Tibial nerve (tissue), 4 donors: Measurements from ENCODE around the gene CCDC50. TPM values are rescaled to one million over a fixed set of nuclear protein-coding genes. Genes with fewer than 3 reads are reported as not detected.
A peak's percentile ranks its signal among the peaks of the same experiment; 100 is the strongest.

Source experiments
- DNase-seq, 2 donors: peaks; one replicate each; pipeline ENCODE4 v3.0.0-alpha.2; 2019; ENCODE audit warnings: low spot score in 2 of 2
- H3K27ac ChIP-seq, 4 donors: fragments of 200-600 bp; sonication (generic) in 3 of 4; one replicate each; pipeline ENCODE4 v1.5.1; 2017 to 2019; ENCODE audit warnings: mild to moderate bottlenecking in 1 of 4
- H3K27me3 ChIP-seq, 2 donors: fragments of 200-600 bp; sonication (generic) in 1 of 2; one replicate each; pipeline versions ENCODE4 v1.5.1 to v1.6.0; 2017 to 2019
- H3K36me3 ChIP-seq, 3 donors: fragments of 200-600 bp; sonication (generic); one replicate each; pipeline ENCODE4 v1.5.1; 2018 to 2019
- H3K4me1 ChIP-seq, 4 donors: fragments of 200-600 bp; sonication (generic) in 3 of 4; one replicate each; pipeline ENCODE4 v1.5.1; 2017 to 2019
- H3K4me3 ChIP-seq, 4 donors: fragments of 200-600 bp; sonication (generic) in 3 of 4; one replicate each; pipeline ENCODE4 v1.5.1; 2017 to 2019; ENCODE audit warnings: mild to moderate bottlenecking in 1 of 4, moderate library complexity in 1 of 4
- H3K9me3 ChIP-seq, 4 donors: fragments of 200-600 bp; sonication (generic) in 3 of 4; one replicate each; pipeline ENCODE4 v1.5.1; 2017 to 2019
- CTCF ChIP-seq, 5 experiments: fragments of 200-600 bp in 3 of 5; fragments of 450-650 bp in 2 of 5; sonication (generic) in 3 of 5; IDR thresholded peaks; one replicate each; pipeline ENCODE4 v1.5.1; 2016 to 2019; ENCODE audit warnings: antibody characterized with exemption in 5 of 5, mild to moderate bottlenecking in 3 of 5, moderate library complexity in 2 of 5
- EP300 ChIP-seq, 2 donors: sonication (generic); formaldehyde crosslinking; IDR thresholded peaks; one replicate each; pipeline ENCODE4 v1.6.1; 2017; ENCODE audit warnings: antibody characterized with exemption in 2 of 2, mild to moderate bottlenecking in 1 of 2
- POLR2A ChIP-seq, 2 donors: fragments of 450-650 bp; IDR thresholded peaks; one replicate each; pipeline ENCODE4 v1.6.1; 2017; ENCODE audit warnings: antibody characterized with exemption in 2 of 2, mild to moderate bottlenecking in 2 of 2, moderate library complexity in 2 of 2
- WGBS, 2 donors: methylation state at CpG; one replicate each; pipeline ENCODE4 v1.1.5; 2018; 5-methylcytosine and 5-hydroxymethylcytosine counted together
- total RNA-seq, 4 donors: library from RNA; depleted of rRNA; stranded (reverse); fragments of >200 nt; gene quantifications; one replicate each; pipeline ENCODE4 v1.1.0, GENCODE V29; 2016

CCDC50 gene
- total RNA-seq, 4 donors from 2014 or later, result 83.5 to 99.6 (median 94.2) TPM

DNA sequence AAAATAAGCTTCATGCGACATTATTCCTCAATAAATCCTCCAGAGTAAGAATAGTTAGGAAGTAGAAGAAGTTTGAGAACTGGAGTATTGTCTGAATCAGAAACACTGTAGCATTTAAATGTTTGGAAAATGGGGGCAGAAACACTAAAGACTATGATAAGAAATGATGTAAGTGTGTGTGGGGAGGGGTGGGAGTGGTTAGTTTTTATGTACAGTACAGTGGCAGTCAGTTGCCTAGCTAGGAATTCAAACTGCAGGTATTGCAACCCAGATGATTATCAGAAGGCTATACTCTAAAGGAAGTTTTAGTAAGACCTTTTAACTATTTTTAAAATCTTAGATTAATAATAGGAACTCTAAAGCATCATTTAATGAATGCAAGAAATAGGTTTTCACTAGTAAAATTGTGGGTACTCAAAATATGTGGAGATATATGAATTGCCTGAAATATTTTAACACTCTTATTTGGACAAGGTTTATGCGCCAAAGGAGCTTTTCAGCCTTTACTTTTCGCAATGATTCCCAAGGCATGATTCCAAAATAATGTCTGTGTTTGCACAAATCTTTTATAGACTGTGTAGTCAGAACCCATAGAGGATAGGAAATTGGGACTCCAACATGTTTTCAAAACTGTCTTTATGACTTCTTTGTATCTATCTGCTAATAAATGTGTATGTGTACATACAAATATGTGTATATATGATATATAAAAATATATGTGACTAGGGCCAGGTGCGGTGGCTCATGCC is 8.0 kb upstream of the CCDC50 start:
- H3K27ac ChIP-seq, result no peak overlapping the region
- no peaks in the 10 kb centered on the region for H3K36me3 ChIP-seq
- H3K4me1 ChIP-seq, result no peaks in the 10 kb centered on the region
- 92 to 94% methylated on average over 4 of the region's 4 CpGs for WGBS, 2 donors
- H3K9me3 ChIP-seq, result no peaks in the 10 kb centered on the region
- no peak overlapping the region for H3K4me3 ChIP-seq
- TF ChIP-seq POLR2A (IDR thresholded peaks at IDR 0.05) (no peak), EP300 (IDR thresholded peaks at IDR 0.05) (no peak), CTCF (IDR thresholded peaks at IDR 0.05) (no peak)
- no peak for DNase-seq
- H3K27me3 ChIP-seq, result no peaks in the 10 kb centered on the region

DNA sequence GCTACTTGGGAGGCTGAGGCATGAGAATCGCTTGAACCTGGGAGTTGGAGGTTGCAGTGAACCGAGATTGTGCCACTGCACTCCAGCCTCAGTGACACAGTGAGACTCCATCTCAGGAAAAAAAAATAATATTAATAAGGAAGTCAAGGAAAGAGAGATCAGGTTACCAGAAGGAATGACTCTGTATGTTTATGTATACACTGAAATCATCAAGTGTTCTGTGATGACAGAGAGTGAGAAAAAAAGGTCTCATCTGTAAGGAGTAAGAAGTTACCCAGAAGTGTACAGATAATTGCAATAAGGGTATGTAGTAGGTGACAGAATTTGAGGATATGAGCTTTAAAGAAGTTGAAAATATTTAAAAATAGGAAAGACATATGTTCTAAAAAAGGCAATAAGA is 4.3 kb upstream of the CCDC50 start:
- no peak for DNase-seq
- no peaks in the 10 kb centered on the region for H3K36me3 ChIP-seq
- TF ChIP-seq POLR2A (IDR thresholded peaks at IDR 0.05), result no peak
- TF ChIP-seq CTCF (IDR thresholded peaks at IDR 0.05), result no peak
- no peak for TF ChIP-seq EP300 (IDR thresholded peaks at IDR 0.05)
- H3K9me3 ChIP-seq, result no peaks in the 10 kb centered on the region
- H3K4me3 ChIP-seq, result no peak overlapping the region
- peaks cover 0 to 10% (median 0%) of the 10 kb centered on the region in 4 donors for H3K4me1 ChIP-seq
- no peak overlapping the region for H3K27ac ChIP-seq
- H3K27me3 ChIP-seq, result no peaks in the 10 kb centered on the region
- WGBS, 2 donors, result 91 to 94% methylated on average over 2 of the region's 2 CpGs

GRCh38 chr3:191327526-191327925 is 1.7 kb upstream of the CCDC50 start:
- Histone ChIP-seq H3K36me3 (no peaks in the 10 kb centered on the region), H3K4me3 (no peak overlapping the region), H3K27ac (no peak overlapping the region), H3K4me1 (peaks cover 0 to 32% (median 17%) of the 10 kb centered on the region in 4 donors), H3K27me3 (no peaks in the 10 kb centered on the region), H3K9me3 (no peaks in the 10 kb centered on the region)
- WGBS, 2 donors, result 61 to 69% methylated on average over 2 of the region's 2 CpGs
- no peak for DNase-seq
- TF ChIP-seq CTCF (IDR thresholded peaks at IDR 0.05) (no peak), EP300 (IDR thresholded peaks at IDR 0.05) (no peak), POLR2A (IDR thresholded peaks at IDR 0.05) (no peak)

DNA sequence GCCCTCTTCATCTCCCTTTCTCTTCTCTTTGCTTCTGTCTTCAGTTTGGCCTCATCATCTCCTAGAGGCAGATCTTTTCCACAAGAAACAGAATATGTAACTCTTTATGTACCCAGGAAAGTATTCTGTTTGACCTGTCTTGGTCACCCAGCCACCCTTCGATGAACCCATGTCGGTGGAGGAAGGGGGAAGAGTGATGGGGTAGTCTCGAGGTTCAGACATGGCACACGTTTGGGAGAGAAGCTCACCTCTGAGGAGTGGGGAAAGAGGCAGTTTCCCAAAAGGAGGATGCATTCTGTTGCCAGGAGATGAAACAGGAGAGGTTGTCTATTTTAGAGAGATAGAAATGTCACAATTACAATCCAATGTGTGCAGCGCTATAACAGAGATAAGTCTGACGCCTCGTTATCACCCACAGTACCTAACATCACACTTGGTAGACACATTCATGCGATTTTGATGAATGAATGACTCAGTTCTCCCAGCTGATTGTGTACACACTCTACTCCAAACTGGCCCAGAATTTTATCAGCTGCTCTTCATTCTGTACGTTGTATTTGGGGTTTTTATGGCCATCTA is 722 bp upstream of the CCDC50 start:
- 70% methylated on average over 9 of the region's 9 CpGs for WGBS, 2 donors
- TF ChIP-seq EP300 (IDR thresholded peaks at IDR 0.05) (no peak), CTCF (IDR thresholded peaks at IDR 0.05) (no peak), POLR2A (IDR thresholded peaks at IDR 0.05) (no peak)

More for the DNA sequence above, 722 bp upstream of the CCDC50 start:
- H3K4me1 ChIP-seq, result peaks cover 0 to 41% (median 21%) of the 10 kb centered on the region in 4 donors
- H3K27ac ChIP-seq, result peak overlapping the region; percentile 83 to 97 (median 94)
- no peak for DNase-seq
- peak overlapping the region in 3 of 4 donors; percentile 70 to 88 (median 83) for H3K4me3 ChIP-seq
- no peaks in the 10 kb centered on the region for H3K27me3 ChIP-seq
- no peaks in the 10 kb centered on the region for H3K9me3 ChIP-seq
- no peaks in the 10 kb centered on the region for H3K36me3 ChIP-seq
